IMR-90 (cell line): Measurements from ENCODE around the gene TMEM143. TPM values are rescaled to one million over a fixed set of nuclear protein-coding genes. Genes with fewer than 3 reads are reported as not detected.

Experiments
- ATAC-seq: fragments of 200-7000 bp; cut with Tn5 transposase; 2 replicates; pipeline ENCODE4 v1.9.1; 2020; ENCODE audit warnings: low read depth, mild to moderate bottlenecking, moderate library complexity
- BruUV-seq: library from RNA; stranded (reverse); fragments of 400-500 nt; replicated peaks from 2 replicates; lab custom pipeline; 2021; lab: Mats Ljungman, UMichigan
- CTCF ChIA-PET: fragments of 300-600 bp; formaldehyde crosslinking; extraction: SDS; loops from one replicate; lab custom pipeline; 2021; ENCODE audit warnings: antibody characterized with exemption; lab: Yijun Ruan, JAX
- POLR2A ChIA-PET: fragments of 300-600 bp; sonication (Branson Sonifier 250); formaldehyde crosslinking; loops from one replicate; lab custom pipeline; 2022; ENCODE audit warnings: antibody characterized with exemption; ENCODE audit not compliant: unreplicated experiment; lab: Charles Lee
- DNase-seq: peaks from one replicate; pipeline ENCODE4 v3.0.0; 2013
- H2AFZ ChIP-seq: replicated peaks from 2 replicates; pipeline ENCODE3; 2013; ENCODE audit warnings: low read length, mild to moderate bottlenecking; ENCODE audit not compliant: poor library complexity
- H2AK5ac ChIP-seq: 2 replicates; pipeline ENCODE4 v1.6.1; 2013; ENCODE audit warnings: low read depth, low read length, inconsistent platforms
- H2AK9ac ChIP-seq: replicated peaks from 2 replicates; pipeline ENCODE3; 2013; ENCODE audit warnings: mild to moderate bottlenecking, low read depth, low read length, moderate library complexity; ENCODE audit not compliant: poor library complexity
- H2BK120ac ChIP-seq: 2 replicates; pipeline ENCODE4 v1.6.1; 2013; ENCODE audit warnings: low read depth, low read length, inconsistent platforms
- H2BK15ac ChIP-seq: 3 replicates; pipeline ENCODE4 v1.6.1; 2013; ENCODE audit warnings: low read depth, low read length, inconsistent platforms
- H2BK20ac ChIP-seq: 2 replicates; pipeline ENCODE4 v1.6.1; 2013; ENCODE audit warnings: low read depth, mild to moderate bottlenecking, inconsistent platforms, low read length, moderate library complexity
- H2BK5ac ChIP-seq: 2 replicates; pipeline ENCODE4 v1.6.1; 2013; ENCODE audit warnings: mild to moderate bottlenecking, low read depth, low read length, inconsistent platforms; ENCODE audit not compliant: poor library complexity, severe bottlenecking
- H3K14ac ChIP-seq: replicated peaks from 2 replicates; pipeline ENCODE4 v1.6.1; 2013; ENCODE audit warnings: low read depth, low read length, inconsistent platforms
- H3K18ac ChIP-seq: 2 replicates; pipeline ENCODE4 v1.6.1; 2013; ENCODE audit warnings: low read depth, low read length, control low read depth
- H3K23ac ChIP-seq: 2 replicates; pipeline ENCODE4 v1.6.1; 2013; ENCODE audit warnings: low read depth, low read length, inconsistent platforms
- H3K27ac ChIP-seq: 2 replicates; pipeline ENCODE4 v1.5.1; 2013; ENCODE audit warnings: mild to moderate bottlenecking, control low read depth, low read length; ENCODE audit not compliant: insufficient read depth
- H3K27me3 ChIP-seq: 2 replicates; pipeline ENCODE4 v1.6.1; 2013; ENCODE audit warnings: low read length; ENCODE audit not compliant: control insufficient read depth, insufficient read depth
- H3K36me3 ChIP-seq: 2 replicates; pipeline ENCODE4 v1.6.1; 2013; ENCODE audit warnings: low read length, mixed read lengths; ENCODE audit not compliant: control insufficient read depth, insufficient read depth
- H3K4ac ChIP-seq: 2 replicates; pipeline ENCODE4 v1.6.1; 2013; ENCODE audit warnings: low read depth, low read length, inconsistent platforms
- H3K4me1 ChIP-seq: 2 replicates; pipeline ENCODE4 v1.6.1; 2013; ENCODE audit warnings: low read length, mixed read lengths; ENCODE audit not compliant: control insufficient read depth, insufficient read depth
- H3K4me2 ChIP-seq: 2 replicates; pipeline ENCODE4 v1.6.1; 2013; ENCODE audit warnings: low read depth, mild to moderate bottlenecking, control low read depth, low read length, moderate library complexity
- H3K4me3 ChIP-seq: 2 replicates; pipeline ENCODE4 v1.5.1; 2013; ENCODE audit warnings: low read depth, mild to moderate bottlenecking, control low read depth, low read length, moderate library complexity; ENCODE audit not compliant: insufficient read depth
- H3K56ac ChIP-seq: 2 replicates; pipeline ENCODE4 v1.6.1; 2013; ENCODE audit warnings: low read length, inconsistent platforms; ENCODE audit not compliant: insufficient read depth; ENCODE audit errors: extremely low read depth
- H3K79me1 ChIP-seq, 2 experiments: 2 replicates each; pipeline ENCODE4 v1.6.1; 2013; ENCODE audit warnings: low read length in 2 of 2, inconsistent platforms in 1 of 2, low read depth in 1 of 2
- H3K9ac ChIP-seq: 2 replicates; pipeline ENCODE4 v1.6.1; 2013; ENCODE audit warnings: low read depth, low read length, control low read depth
- H3K9me1 ChIP-seq: 2 replicates; pipeline ENCODE4 v1.6.1; 2013; ENCODE audit warnings: low read length, inconsistent platforms; ENCODE audit not compliant: insufficient read depth
- H3K9me3 ChIP-seq: 2 replicates; pipeline ENCODE4 v1.6.1; 2013; ENCODE audit warnings: low read length; ENCODE audit not compliant: control insufficient read depth, insufficient read depth
- H4K20me1 ChIP-seq: 2 replicates; pipeline ENCODE4 v1.6.1; 2013; ENCODE audit warnings: low read length, inconsistent platforms; ENCODE audit not compliant: insufficient read depth
- H4K5ac ChIP-seq: 2 replicates; pipeline ENCODE4 v1.6.1; 2013; ENCODE audit warnings: mild to moderate bottlenecking, low read depth, low read length, control low read depth
- H4K8ac ChIP-seq, 2 experiments: 2 replicates each; pipeline ENCODE4 v1.6.1; 2013; ENCODE audit warnings: low read depth in 2 of 2, low read length in 2 of 2, control low read depth in 1 of 2, inconsistent platforms in 1 of 2
- H4K91ac ChIP-seq: 2 replicates; pipeline ENCODE4 v1.6.1; 2013; ENCODE audit warnings: low read depth, low read length, inconsistent platforms; ENCODE audit not compliant: insufficient read depth
- BHLHE40 ChIP-seq: fragments of 150-350 bp; IDR thresholded peaks from 2 replicates; pipeline ENCODE4 v1.6.1; 2016; ENCODE audit warnings: mild to moderate bottlenecking, low read depth, low read length
- CEBPB ChIP-seq: IDR thresholded peaks from 2 replicates; pipeline ENCODE4 v1.6.1; 2012; ENCODE audit warnings: low read depth, low read length, improper control_type of control experiment
- CHD1 ChIP-seq: IDR thresholded peaks from 2 replicates; pipeline ENCODE4 v1.6.1; 2012; ENCODE audit warnings: low read depth, low read length, improper control_type of control experiment
- ELK1 ChIP-seq: fragments of 150-350 bp; IDR thresholded peaks from 2 replicates; pipeline ENCODE4 v1.6.1; 2016; ENCODE audit warnings: low read depth, mild to moderate bottlenecking, low read length, moderate library complexity, borderline replicate concordance
- FOS ChIP-seq: fragments of 150-350 bp; IDR thresholded peaks from 2 replicates; pipeline ENCODE4 v1.6.1; 2016; ENCODE audit warnings: low read depth, low read length
- MAFK ChIP-seq: IDR thresholded peaks from 2 replicates; pipeline ENCODE4 v1.6.1; 2012; ENCODE audit warnings: low read depth, low read length, improper control_type of control experiment
- MXI1 ChIP-seq: IDR thresholded peaks from 2 replicates; pipeline ENCODE4 v1.6.1; 2012; ENCODE audit warnings: low read depth, mild to moderate bottlenecking, low read length, moderate library complexity, borderline replicate concordance
- NFE2L2 ChIP-seq: fragments of 150-350 bp; IDR thresholded peaks from 2 replicates; pipeline ENCODE4 v1.6.1; 2016; ENCODE audit warnings: low read depth, mild to moderate bottlenecking, low read length
- POLR2A ChIP-seq: IDR thresholded peaks from 2 replicates; pipeline ENCODE4 v1.6.1; 2012; ENCODE audit warnings: mild to moderate bottlenecking, low read depth, low read length
- RAD21 ChIP-seq: IDR thresholded peaks from 2 replicates; pipeline ENCODE4 v1.6.1; 2012; ENCODE audit warnings: low read length, improper control_type of control experiment
- RCOR1 ChIP-seq: IDR thresholded peaks from 2 replicates; pipeline ENCODE4 v1.6.1; 2012; ENCODE audit warnings: mild to moderate bottlenecking, low read length, improper control_type of control experiment; ENCODE audit not compliant: insufficient replicate concordance
- RFX5 ChIP-seq: IDR thresholded peaks from 2 replicates; pipeline ENCODE4 v1.8.0; 2012; ENCODE audit warnings: low read depth, mild to moderate bottlenecking, low read length, moderate library complexity
- SMC3 ChIP-seq: fragments of 150-350 bp; IDR thresholded peaks from 2 replicates; pipeline ENCODE4 v1.6.1; 2016; ENCODE audit warnings: low read depth, mild to moderate bottlenecking, antibody characterized with exemption, low read length, moderate library complexity
- USF2 ChIP-seq: fragments of 150-350 bp; IDR thresholded peaks from 2 replicates; pipeline ENCODE4 v1.6.1; 2017; ENCODE audit warnings: mild to moderate bottlenecking, antibody characterized with exemption, low read length, low read depth
- WGBS, 2 experiments: methylation state at CpG; one replicate each; pipeline versions ENCODE4 v1.1.5 to v1.1.7; 2013; ENCODE audit warnings: missing lambda C conversion rate in 2 of 2; ENCODE audit not compliant: insufficient read length in 1 of 2; ENCODE audit errors: extremely low coverage in 2 of 2; 5-methylcytosine and 5-hydroxymethylcytosine counted together
- dilution Hi-C: fragments of 300-500 bp; cut with HindIII; formaldehyde crosslinking; loops from one replicate; pipeline ENCODE4 v1.14.3; 2018; ENCODE audit warnings: low sequenced_read_pairs; ENCODE audit not compliant: unreplicated experiment
- in situ Hi-C: fragments of 300-500 bp; cut with MboI; formaldehyde crosslinking; loops from 3 replicates; pipeline ENCODE4 v1.14.3; 2019; ENCODE audit warnings: low sequenced_read_pairs, inconsistent platforms, mixed read lengths
- intact Hi-C: fragments of 100-400 bp; cut with micrococcal nuclease; formaldehyde crosslinking; loops from 2 replicates; pipeline ENCODE4 v1.10.0; 2022
- polyA plus RNA-seq, 3 experiments: library from polyadenylated mRNA; depleted of rRNA; stranded (reverse); fragments of >200 nt; gene quantifications; 2 replicates each; pipeline ENCODE4 v1.2.3, GENCODE V29; 2012; ENCODE audit warnings: low replicate concordance in 1 of 3
- total RNA-seq: library from RNA; depleted of rRNA; stranded (reverse); fragments of >200 nt; gene quantifications from 2 replicates; pipeline ENCODE4 v1.2.3, GENCODE V29; 2012
- TF ChIP-seq, protein P1 (sequence below): conservative IDR thresholded peaks from 2 replicates; pipeline ENCODE4 v1.5.1; 2012; ENCODE audit warnings: mild to moderate bottlenecking, low read depth, low read length, improper control_type of control experiment

TMEM143 gene
- total and polyA plus RNA-seq, 2 of the 4 experiments (the other 2 are of a cell fraction), result 1.3 to 7.6 TPM

DNA sequence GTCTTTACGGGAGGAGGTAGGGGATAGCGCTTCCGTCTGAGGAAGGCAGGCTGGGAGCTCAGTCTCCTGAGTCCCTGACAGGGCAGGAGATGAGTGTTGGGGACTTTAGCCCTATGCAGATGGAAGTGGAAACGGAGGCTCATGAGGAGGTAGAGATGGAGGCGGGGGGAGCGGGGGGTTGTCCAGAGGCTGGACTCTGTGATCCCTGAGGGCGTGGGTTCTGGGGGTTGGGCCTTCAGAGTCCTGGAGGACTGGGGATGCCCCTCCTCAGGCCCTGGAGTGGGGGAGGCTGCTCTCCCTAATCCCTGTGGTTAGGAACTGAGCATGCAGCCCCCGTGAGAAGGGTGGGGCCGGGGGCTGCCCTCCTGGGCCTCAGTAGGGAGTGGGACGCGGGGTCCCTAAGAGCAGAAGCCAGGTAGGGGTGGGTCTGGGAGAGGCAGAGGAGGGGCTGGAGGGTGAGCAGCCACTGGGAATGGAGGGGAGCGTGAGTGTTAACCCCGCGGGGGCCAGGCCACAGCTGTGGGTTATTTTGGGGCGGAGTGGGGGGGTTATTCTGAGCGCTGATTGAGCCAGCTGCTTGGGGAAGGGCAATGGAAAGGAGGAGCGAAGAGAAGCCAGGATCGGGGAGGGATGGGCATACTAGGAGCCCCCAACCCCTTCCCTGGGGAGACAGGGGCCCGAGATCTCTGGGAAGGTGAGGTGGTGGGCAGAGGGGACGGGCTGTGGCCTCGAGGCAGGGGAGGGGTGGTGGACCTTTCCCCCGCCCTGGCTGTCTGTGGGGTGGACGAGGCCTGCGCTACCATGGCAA, 32.5 kb upstream of the TMEM143 start:
- Histone ChIP-seq H3K14ac (no peak overlapping the region), H3K9me3 (no peaks in the 10 kb centered on the region), H2AFZ (peak overlapping the region; percentile 21), H2BK120ac (no peak overlapping the region), H3K36me3 (no peaks in the 10 kb centered on the region), H2AK9ac (no peak overlapping the region), H2BK5ac (no peak overlapping the region), H3K4me1 (peaks cover 4% of the 10 kb centered on the region; the same call in 1 of the 2 replicates), H3K9ac (no peak overlapping the region), H3K56ac (no peak overlapping the region), H3K27me3 (peaks cover 54% of the 10 kb centered on the region), H4K8ac (no peak overlapping the region), H3K79me1 (peaks cover 0 to under 1% of the 10 kb centered on the region in 2 experiments; a peak in 1 of 4 replicates), H4K5ac (no peak overlapping the region), H3K9me1 (peaks cover 3% of the 10 kb centered on the region; the same call in 1 of the 2 replicates), H4K20me1 (no peaks in the 10 kb centered on the region; the same call in 1 of the 2 replicates), H3K23ac (no peak overlapping the region), H2AK5ac (no peak overlapping the region), H3K18ac (no peak overlapping the region), H2BK15ac (no peak overlapping the region), H2BK20ac (no peak overlapping the region), H4K91ac (no peak overlapping the region), H3K27ac (no peak overlapping the region), H3K4me3 (no peak overlapping the region), H3K4me2 (no peak overlapping the region), H3K4ac (no peak overlapping the region)
- ATAC-seq (no peak), DNase-seq (no peak)
- POLR2A ChIA-PET, result no interaction called here
- BruUV-seq, result no TSS peak
- in situ Hi-C loops, result no loop called here
- dilution Hi-C loops, result no loop called here
- 90% methylated on average over 7 of the region's 24 CpGs; no CpG with 5 or more reads in 1 of the 2 experiments for WGBS, 2 experiments
- CTCF ChIA-PET, result no interaction called here
- intact Hi-C loops, result loop anchor here (10.0 kb wide), 1 partner anchor 71 kb away; the partner anchor contains the start of gene EMP3
- TF ChIP-seq RCOR1, result no peak
- no peak for TF ChIP-seq FOS
- TF ChIP-seq RAD21, result no peak
- TF ChIP-seq MXI1, result no peak
- no peak for TF ChIP-seq ELK1
- TF ChIP-seq, protein P1, sequence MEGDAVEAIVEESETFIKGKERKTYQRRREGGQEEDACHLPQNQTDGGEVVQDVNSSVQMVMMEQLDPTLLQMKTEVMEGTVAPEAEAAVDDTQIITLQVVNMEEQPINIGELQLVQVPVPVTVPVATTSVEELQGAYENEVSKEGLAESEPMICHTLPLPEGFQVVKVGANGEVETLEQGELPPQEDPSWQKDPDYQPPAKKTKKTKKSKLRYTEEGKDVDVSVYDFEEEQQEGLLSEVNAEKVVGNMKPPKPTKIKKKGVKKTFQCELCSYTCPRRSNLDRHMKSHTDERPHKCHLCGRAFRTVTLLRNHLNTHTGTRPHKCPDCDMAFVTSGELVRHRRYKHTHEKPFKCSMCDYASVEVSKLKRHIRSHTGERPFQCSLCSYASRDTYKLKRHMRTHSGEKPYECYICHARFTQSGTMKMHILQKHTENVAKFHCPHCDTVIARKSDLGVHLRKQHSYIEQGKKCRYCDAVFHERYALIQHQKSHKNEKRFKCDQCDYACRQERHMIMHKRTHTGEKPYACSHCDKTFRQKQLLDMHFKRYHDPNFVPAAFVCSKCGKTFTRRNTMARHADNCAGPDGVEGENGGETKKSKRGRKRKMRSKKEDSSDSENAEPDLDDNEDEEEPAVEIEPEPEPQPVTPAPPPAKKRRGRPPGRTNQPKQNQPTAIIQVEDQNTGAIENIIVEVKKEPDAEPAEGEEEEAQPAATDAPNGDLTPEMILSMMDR, result no peak
- TF ChIP-seq NFE2L2, result no peak
- TF ChIP-seq BHLHE40, result no peak
- no peak for TF ChIP-seq USF2
- no peak for TF ChIP-seq CEBPB
- TF ChIP-seq MAFK, result no peak
- TF ChIP-seq SMC3, result no peak
- TF ChIP-seq RFX5, result no peak
- no peak for TF ChIP-seq CHD1
- no peak for TF ChIP-seq POLR2A
